WTC11 (cell line): ENCODE measurements around the gene STK10. TPM values are rescaled to one million over a fixed set of nuclear protein-coding genes. Genes with fewer than 3 reads are reported as not detected.

ENCODE experiments used
- ATAC-seq: fragments of 200-7000 bp; cut with Tn5 transposase; 2 replicates; pipeline ENCODE4 v1.10.0; 2021; ENCODE audit warnings: mild to moderate bottlenecking, moderate library complexity
- CTCF ChIA-PET: fragments of 300-600 bp; sonication (Branson Sonifier 250); formaldehyde crosslinking; loops from one replicate; lab custom pipeline; 2021; ENCODE audit warnings: antibody characterized with exemption; lab: Charles Lee
- POLR2A ChIA-PET: fragments of 350-600 bp; sonication (Branson Sonifier 250); formaldehyde crosslinking; loops from one replicate; lab custom pipeline; 2021; ENCODE audit warnings: antibody characterized with exemption; lab: Charles Lee
- DNase-seq: peaks from one replicate; pipeline ENCODE4 v3.0.0; 2021; ENCODE audit warnings: low spot score
- H3K27ac Mint-ChIP-seq: 2 replicates; pipeline ENCODE4 v1.8.0; 2021; ENCODE audit warnings: mixed read lengths
- H3K27me3 Mint-ChIP-seq: 2 replicates; pipeline ENCODE4 v1.8.0; 2021; ENCODE audit warnings: low read depth, mild to moderate bottlenecking, moderate library complexity, mixed read lengths
- H3K36me3 Mint-ChIP-seq: 2 replicates; pipeline ENCODE4 v1.8.0; 2021; ENCODE audit warnings: mixed read lengths
- H3K4me1 Mint-ChIP-seq: 2 replicates; pipeline ENCODE4 v1.8.0; 2022; ENCODE audit warnings: mixed read lengths
- H3K4me3 Mint-ChIP-seq: 2 replicates; pipeline ENCODE4 v1.8.0; 2021; ENCODE audit warnings: mild to moderate bottlenecking, moderate library complexity, mixed read lengths
- H3K9me3 Mint-ChIP-seq: 2 replicates; pipeline ENCODE4 v1.8.0; 2021; ENCODE audit warnings: mixed read lengths
- CREM ChIP-seq: sonication (generic); formaldehyde crosslinking; IDR thresholded peaks from 2 replicates; pipeline ENCODE4 v1.8.1; 2022; ENCODE audit warnings: mild to moderate bottlenecking, missing genetic modification reagents, moderate library complexity
- GRHL2 ChIP-seq: fragments of 250-450 bp; sonication (Bioruptor Pico); IDR thresholded peaks from 2 replicates; pipeline ENCODE4 v1.8.0; 2022; ENCODE audit warnings: mild to moderate bottlenecking, moderate library complexity; ENCODE audit not compliant: insufficient replicate concordance, severe bottlenecking
- SMAD3 ChIP-seq: sonication (generic); formaldehyde crosslinking; IDR thresholded peaks from 2 replicates; pipeline ENCODE4 v1.8.0; 2022; ENCODE audit warnings: missing genetic modification reagents, mild to moderate bottlenecking, borderline replicate concordance
- SP1 ChIP-seq: sonication (generic); formaldehyde crosslinking; conservative IDR thresholded peaks from 2 replicates; pipeline ENCODE4 v1.8.1; 2022; ENCODE audit warnings: missing genetic modification reagents
- TEAD4 ChIP-seq: sonication (generic); formaldehyde crosslinking; IDR thresholded peaks from 2 replicates; pipeline ENCODE4 v1.8.0; 2022; ENCODE audit warnings: mild to moderate bottlenecking, missing genetic modification reagents
- TP53 ChIP-seq: sonication (generic); formaldehyde crosslinking; IDR thresholded peaks from 2 replicates; pipeline ENCODE4 v1.8.1; 2023; ENCODE audit warnings: mild to moderate bottlenecking, missing genetic modification reagents
- ZNF232 ChIP-seq: sonication (generic); formaldehyde crosslinking; IDR thresholded peaks from 2 replicates; pipeline ENCODE4 v1.8.0; 2022; ENCODE audit warnings: mild to moderate bottlenecking, missing genetic modification reagents
- ZNF671 ChIP-seq: fragments of 250-450 bp; sonication (Bioruptor Pico); IDR thresholded peaks from 2 replicates; pipeline ENCODE4 v1.8.0; 2021; ENCODE audit warnings: mild to moderate bottlenecking
- total RNA-seq: library from RNA; stranded (reverse); gene quantifications from 3 replicates; pipeline ENCODE4 v1.2.3, GENCODE V29; 2021
- TF ChIP-seq, protein P1 (sequence below): sonication (generic); formaldehyde crosslinking; IDR thresholded peaks from 2 replicates; pipeline ENCODE4 v1.8.1; 2023; ENCODE audit warnings: mild to moderate bottlenecking, moderate library complexity, missing genetic modification reagents
- TF ChIP-seq, protein P2 (sequence below): sonication (generic); formaldehyde crosslinking; IDR thresholded peaks from 2 replicates; pipeline ENCODE4 v1.8.1; 2022; ENCODE audit warnings: missing genetic modification reagents, borderline replicate concordance
- TF ChIP-seq, protein P3 (sequence below): sonication (generic); formaldehyde crosslinking; IDR thresholded peaks from 2 replicates; pipeline ENCODE4 v1.8.1; 2023; ENCODE audit warnings: mild to moderate bottlenecking, missing genetic modification reagents, borderline replicate concordance
- TF ChIP-seq, protein P4 (sequence below): sonication (generic); formaldehyde crosslinking; IDR thresholded peaks from 2 replicates; pipeline ENCODE4 v1.8.0; 2023; ENCODE audit warnings: missing genetic modification reagents, mild to moderate bottlenecking, borderline replicate concordance
- TF ChIP-seq, protein P5 (sequence below): sonication (generic); formaldehyde crosslinking; IDR thresholded peaks from 2 replicates; pipeline ENCODE4 v1.8.0; 2022; ENCODE audit warnings: mild to moderate bottlenecking, missing genetic modification reagents
- TF ChIP-seq, protein P6 (sequence below): fragments of 250-450 bp; sonication (Bioruptor Pico); IDR thresholded peaks from 2 replicates; pipeline ENCODE4 v1.8.0; 2021; ENCODE audit warnings: mild to moderate bottlenecking
- TF ChIP-seq, protein P7 (sequence below): sonication (generic); formaldehyde crosslinking; IDR thresholded peaks from 2 replicates; pipeline ENCODE4 v1.8.1; 2022; ENCODE audit warnings: mild to moderate bottlenecking, moderate library complexity, missing genetic modification reagents

STK10 gene
- total RNA-seq, 1 experiment from 2014 or later: 20.5 TPM

DNA sequence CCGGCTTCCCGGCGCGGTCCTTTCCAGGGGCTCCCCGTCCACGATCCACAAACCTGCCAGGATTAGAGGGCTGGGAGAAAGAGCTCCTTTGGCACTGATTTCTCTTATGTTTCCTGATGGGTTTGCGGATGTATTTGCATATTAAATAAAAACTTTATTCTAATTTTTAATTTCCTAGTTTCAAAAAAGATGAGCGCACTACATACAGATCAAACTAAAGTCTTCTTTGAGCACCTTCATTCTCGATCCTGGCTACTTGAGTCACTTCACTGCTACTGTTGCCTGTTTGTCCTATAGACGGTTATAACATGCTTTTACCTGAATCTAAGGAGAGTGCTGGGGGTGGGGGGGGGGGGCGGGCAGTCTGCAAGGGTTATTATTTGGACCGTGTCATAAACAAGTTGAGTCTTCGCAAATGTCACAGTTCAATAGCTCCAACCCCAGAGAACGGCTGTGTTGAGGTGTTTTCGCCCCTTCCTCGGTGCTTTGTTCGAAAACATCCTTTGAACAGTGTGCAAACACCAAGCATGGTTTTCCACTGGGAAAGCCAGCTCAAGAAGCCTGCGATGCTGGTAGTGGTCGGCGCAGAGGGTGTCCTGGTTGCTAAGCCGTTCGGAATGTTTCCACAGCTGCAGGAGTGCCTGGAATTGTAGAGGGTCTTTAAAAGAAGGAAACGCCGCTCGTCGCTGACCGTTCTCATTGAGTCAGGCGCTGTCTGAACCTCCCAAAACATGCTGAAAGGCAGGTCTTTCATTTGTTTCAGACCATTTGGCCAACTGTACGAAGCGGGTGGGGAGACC lies 1.1 kb upstream of the STK10 start (continued):
- TF ChIP-seq, protein P1, sequence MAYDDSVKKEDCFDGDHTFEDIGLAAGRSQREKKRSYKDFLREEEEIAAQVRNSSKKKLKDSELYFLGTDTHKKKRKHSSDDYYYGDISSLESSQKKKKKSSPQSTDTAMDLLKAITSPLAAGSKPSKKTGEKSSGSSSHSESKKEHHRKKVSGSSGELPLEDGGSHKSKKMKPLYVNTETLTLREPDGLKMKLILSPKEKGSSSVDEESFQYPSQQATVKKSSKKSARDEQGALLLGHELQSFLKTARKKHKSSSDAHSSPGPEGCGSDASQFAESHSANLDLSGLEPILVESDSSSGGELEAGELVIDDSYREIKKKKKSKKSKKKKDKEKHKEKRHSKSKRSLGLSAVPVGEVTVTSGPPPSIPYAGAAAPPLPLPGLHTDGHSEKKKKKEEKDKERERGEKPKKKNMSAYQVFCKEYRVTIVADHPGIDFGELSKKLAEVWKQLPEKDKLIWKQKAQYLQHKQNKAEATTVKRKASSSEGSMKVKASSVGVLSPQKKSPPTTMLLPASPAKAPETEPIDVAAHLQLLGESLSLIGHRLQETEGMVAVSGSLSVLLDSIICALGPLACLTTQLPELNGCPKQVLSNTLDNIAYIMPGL (CRISPR knock-in tag): no peak
- TF ChIP-seq, all 79 proteins: peak for 0

DNA sequence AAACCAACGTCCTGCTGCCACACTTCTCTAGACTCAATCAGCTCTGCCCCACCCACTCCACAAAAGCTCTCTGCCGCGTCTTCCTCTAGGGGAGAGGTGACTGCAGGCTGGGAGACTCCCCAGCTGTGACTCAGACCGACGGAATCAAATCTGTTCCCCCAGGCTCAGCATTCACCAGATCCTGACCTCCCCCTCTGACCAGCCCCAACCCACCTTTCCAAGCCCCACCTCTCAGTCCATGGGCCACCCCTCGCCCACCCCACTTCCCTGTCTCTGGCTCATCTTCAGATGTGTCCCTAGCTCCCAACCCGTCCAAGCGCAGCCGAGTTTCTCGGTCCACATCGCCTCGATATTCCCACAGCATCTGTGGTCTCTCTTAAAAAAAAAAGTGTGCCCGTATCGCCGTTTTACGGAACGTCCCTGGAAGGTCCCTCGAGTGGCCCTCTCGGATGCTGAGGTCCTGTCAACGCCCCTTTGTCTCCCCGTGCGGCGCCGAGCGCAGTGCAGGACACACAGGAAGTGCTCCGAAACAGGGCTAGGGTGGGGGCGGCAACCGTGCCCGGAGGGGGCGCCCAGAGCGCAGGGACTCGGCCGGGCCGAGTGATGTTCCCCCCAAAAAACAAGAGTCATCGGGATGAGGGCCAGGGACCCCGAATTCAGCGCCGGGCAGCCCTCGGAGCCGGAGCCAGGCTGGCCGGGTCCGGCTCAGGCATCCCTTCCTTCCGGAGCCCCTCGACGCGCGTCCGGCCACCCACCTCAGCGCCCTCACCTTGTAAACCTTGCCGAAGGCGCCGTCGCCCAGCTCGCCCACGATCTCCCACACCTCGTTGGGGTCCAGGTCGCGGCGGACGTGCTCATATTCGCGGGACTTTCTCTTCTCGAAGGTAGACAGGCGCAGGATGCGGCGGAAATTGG lies 649 bp downstream of the STK10 start:
- Mint-ChIP-seq H3K36me3 (no peaks in the 10 kb centered on the region; the same call in 1 of the 2 replicates), H3K27me3 (peaks cover 14% of the 10 kb centered on the region), H3K4me3 (peak overlapping the region; percentile 93), H3K9me3 (no peaks in the 10 kb centered on the region), H3K27ac (peak overlapping the region; percentile 38; the same call in 1 of the 2 replicates), H3K4me1 (peaks cover 28% of the 10 kb centered on the region)
- ATAC-seq (peak; percentile 8), DNase-seq (peak; percentile 62)
- POLR2A ChIA-PET: interaction anchor here (0.5 to 3.6 kb wide), 2 partner anchors 13 to 130 kb away, joined by 4 to 12 read pairs; no protein-coding TSS in a partner anchor
- CTCF ChIA-PET: interaction anchor here (0.8 to 5.3 kb wide), 29 partner anchors 8 to 341 kb away, joined by 3 to 49 read pairs (median 5); partner anchors contain the start of genes FBXW11 and UBTD2
- TF ChIP-seq, protein P2, sequence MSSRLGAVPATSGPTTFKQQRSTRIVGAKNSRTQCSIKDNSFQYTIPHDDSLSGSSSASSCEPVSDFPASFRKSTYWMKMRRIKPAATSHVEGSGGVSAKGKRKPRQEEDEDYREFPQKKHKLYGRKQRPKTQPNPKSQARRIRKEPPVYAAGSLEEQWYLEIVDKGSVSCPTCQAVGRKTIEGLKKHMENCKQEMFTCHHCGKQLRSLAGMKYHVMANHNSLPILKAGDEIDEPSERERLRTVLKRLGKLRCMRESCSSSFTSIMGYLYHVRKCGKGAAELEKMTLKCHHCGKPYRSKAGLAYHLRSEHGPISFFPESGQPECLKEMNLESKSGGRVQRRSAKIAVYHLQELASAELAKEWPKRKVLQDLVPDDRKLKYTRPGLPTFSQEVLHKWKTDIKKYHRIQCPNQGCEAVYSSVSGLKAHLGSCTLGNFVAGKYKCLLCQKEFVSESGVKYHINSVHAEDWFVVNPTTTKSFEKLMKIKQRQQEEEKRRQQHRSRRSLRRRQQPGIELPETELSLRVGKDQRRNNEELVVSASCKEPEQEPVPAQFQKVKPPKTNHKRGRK (CRISPR knock-in tag): no peak
- TF ChIP-seq SMAD3 (no peak), TEAD4 (CRISPR knock-in tag) (no peak), ZNF232 (CRISPR knock-in tag) (no peak), TP53 (0 out of 2 replicates have a peak, but pooled peaks have one; percentile 8), CREM (CRISPR knock-in tag) (no peak), ZNF671 (CRISPR knock-in tag) (no peak), GRHL2 (no peak), SP1 (CRISPR knock-in tag) (no peak)
- TF ChIP-seq, protein P3, sequence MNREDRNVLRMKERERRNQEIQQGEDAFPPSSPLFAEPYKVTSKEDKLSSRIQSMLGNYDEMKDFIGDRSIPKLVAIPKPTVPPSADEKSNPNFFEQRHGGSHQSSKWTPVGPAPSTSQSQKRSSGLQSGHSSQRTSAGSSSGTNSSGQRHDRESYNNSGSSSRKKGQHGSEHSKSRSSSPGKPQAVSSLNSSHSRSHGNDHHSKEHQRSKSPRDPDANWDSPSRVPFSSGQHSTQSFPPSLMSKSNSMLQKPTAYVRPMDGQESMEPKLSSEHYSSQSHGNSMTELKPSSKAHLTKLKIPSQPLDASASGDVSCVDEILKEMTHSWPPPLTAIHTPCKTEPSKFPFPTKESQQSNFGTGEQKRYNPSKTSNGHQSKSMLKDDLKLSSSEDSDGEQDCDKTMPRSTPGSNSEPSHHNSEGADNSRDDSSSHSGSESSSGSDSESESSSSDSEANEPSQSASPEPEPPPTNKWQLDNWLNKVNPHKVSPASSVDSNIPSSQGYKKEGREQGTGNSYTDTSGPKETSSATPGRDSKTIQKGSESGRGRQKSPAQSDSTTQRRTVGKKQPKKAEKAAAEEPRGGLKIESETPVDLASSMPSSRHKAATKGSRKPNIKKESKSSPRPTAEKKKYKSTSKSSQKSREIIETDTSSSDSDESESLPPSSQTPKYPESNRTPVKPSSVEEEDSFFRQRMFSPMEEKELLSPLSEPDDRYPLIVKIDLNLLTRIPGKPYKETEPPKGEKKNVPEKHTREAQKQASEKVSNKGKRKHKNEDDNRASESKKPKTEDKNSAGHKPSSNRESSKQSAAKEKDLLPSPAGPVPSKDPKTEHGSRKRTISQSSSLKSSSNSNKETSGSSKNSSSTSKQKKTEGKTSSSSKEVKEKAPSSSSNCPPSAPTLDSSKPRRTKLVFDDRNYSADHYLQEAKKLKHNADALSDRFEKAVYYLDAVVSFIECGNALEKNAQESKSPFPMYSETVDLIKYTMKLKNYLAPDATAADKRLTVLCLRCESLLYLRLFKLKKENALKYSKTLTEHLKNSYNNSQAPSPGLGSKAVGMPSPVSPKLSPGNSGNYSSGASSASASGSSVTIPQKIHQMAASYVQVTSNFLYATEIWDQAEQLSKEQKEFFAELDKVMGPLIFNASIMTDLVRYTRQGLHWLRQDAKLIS: no peak
- TF ChIP-seq, protein P4, sequence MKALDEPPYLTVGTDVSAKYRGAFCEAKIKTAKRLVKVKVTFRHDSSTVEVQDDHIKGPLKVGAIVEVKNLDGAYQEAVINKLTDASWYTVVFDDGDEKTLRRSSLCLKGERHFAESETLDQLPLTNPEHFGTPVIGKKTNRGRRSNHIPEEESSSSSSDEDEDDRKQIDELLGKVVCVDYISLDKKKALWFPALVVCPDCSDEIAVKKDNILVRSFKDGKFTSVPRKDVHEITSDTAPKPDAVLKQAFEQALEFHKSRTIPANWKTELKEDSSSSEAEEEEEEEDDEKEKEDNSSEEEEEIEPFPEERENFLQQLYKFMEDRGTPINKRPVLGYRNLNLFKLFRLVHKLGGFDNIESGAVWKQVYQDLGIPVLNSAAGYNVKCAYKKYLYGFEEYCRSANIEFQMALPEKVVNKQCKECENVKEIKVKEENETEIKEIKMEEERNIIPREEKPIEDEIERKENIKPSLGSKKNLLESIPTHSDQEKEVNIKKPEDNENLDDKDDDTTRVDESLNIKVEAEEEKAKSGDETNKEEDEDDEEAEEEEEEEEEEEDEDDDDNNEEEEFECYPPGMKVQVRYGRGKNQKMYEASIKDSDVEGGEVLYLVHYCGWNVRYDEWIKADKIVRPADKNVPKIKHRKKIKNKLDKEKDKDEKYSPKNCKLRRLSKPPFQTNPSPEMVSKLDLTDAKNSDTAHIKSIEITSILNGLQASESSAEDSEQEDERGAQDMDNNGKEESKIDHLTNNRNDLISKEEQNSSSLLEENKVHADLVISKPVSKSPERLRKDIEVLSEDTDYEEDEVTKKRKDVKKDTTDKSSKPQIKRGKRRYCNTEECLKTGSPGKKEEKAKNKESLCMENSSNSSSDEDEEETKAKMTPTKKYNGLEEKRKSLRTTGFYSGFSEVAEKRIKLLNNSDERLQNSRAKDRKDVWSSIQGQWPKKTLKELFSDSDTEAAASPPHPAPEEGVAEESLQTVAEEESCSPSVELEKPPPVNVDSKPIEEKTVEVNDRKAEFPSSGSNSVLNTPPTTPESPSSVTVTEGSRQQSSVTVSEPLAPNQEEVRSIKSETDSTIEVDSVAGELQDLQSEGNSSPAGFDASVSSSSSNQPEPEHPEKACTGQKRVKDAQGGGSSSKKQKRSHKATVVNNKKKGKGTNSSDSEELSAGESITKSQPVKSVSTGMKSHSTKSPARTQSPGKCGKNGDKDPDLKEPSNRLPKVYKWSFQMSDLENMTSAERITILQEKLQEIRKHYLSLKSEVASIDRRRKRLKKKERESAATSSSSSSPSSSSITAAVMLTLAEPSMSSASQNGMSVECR (CRISPR knock-in tag): no peak
- TF ChIP-seq, protein P5, sequence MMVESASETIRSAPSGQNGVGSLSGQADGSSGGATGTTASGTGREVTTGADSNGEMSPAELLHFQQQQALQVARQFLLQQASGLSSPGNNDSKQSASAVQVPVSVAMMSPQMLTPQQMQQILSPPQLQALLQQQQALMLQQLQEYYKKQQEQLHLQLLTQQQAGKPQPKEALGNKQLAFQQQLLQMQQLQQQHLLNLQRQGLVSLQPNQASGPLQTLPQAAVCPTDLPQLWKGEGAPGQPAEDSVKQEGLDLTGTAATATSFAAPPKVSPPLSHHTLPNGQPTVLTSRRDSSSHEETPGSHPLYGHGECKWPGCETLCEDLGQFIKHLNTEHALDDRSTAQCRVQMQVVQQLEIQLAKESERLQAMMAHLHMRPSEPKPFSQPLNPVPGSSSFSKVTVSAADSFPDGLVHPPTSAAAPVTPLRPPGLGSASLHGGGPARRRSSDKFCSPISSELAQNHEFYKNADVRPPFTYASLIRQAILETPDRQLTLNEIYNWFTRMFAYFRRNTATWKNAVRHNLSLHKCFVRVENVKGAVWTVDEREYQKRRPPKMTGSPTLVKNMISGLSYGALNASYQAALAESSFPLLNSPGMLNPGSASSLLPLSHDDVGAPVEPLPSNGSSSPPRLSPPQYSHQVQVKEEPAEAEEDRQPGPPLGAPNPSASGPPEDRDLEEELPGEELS (CRISPR knock-in tag): no peak
- TF ChIP-seq, protein P6, sequence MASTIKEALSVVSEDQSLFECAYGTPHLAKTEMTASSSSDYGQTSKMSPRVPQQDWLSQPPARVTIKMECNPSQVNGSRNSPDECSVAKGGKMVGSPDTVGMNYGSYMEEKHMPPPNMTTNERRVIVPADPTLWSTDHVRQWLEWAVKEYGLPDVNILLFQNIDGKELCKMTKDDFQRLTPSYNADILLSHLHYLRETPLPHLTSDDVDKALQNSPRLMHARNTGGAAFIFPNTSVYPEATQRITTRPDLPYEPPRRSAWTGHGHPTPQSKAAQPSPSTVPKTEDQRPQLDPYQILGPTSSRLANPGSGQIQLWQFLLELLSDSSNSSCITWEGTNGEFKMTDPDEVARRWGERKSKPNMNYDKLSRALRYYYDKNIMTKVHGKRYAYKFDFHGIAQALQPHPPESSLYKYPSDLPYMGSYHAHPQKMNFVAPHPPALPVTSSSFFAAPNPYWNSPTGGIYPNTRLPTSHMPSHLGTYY: no peak
- TF ChIP-seq, protein P7, sequence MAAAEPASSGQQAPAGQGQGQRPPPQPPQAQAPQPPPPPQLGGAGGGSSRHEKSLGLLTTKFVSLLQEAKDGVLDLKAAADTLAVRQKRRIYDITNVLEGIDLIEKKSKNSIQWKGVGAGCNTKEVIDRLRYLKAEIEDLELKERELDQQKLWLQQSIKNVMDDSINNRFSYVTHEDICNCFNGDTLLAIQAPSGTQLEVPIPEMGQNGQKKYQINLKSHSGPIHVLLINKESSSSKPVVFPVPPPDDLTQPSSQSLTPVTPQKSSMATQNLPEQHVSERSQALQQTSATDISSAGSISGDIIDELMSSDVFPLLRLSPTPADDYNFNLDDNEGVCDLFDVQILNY: peak; percentile 37; the same call in 1 of the 2 replicates
